ENCODE data around the gene RPL35.

The RPL35 gene

DNA sequence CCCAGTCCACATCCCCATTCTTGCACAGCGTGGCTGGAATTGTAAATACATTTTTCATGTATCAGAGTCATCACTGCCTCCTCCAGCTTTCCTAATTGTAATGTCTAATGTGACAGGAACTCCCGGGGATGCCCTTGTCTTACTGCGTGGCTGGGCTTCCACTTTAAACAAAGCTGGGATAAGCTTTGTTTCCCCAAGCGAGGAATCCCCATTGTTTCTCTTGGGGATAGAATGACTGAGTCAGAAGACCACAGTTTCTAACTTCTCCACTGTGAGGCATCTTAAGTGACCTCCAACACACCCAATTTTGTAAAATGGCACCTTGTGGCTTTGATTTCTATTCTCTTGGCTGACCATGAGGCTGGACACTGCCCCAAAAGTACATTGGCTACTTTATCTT lies 22.6 kb upstream of the RPL35 start:
- no peaks in the 10 kb centered on the region for H3K9me3 ChIP-seq
- in situ Hi-C loops (cut with MboI; ENCODE audit: low sequenced_read_pairs), result no loop called here
- H3K27me3 ChIP-seq (ENCODE audit: low read depth), result no peaks in the 10 kb centered on the region
- peaks cover 8% of the 10 kb centered on the region for H3K4me1 ChIP-seq
- peaks cover 18% of the 10 kb centered on the region; the same call in 1 of the 2 replicates for H3K36me3 ChIP-seq (replicated peaks)
- H3K4me3 ChIP-seq, result no peak overlapping the region
- no peak for DNase-seq (ENCODE audit: low spot score in 2 of 2)

- Histone ChIP-seq H3K9me3 (no peaks in the 10 kb centered on the region), H3K4me3 (no peak overlapping the region), H3K36me3 (replicated peaks) (peaks cover 26% of the 10 kb centered on the region), H3K27me3 (ENCODE audit: low read depth) (no peaks in the 10 kb centered on the region), H3K4me1 (peaks cover 8% of the 10 kb centered on the region)
- DNase-seq (ENCODE audit: low spot score in 2 of 2), result no peak
- in situ Hi-C loops (cut with MboI; ENCODE audit: low sequenced_read_pairs), result no loop called here
Observed at GRCh38 chr9:124882231-124882630, 20.5 kb upstream of the RPL35 start.

GRCh38 chr9:124881138-124881743 lies 19.5 kb upstream of the RPL35 start:
- no peak for DNase-seq (ENCODE audit: low spot score in 2 of 2)
- Histone ChIP-seq H3K9me3 (no peaks in the 10 kb centered on the region), H3K36me3 (replicated peaks) (peaks cover 36% of the 10 kb centered on the region), H3K4me3 (no peak overlapping the region), H3K27me3 (ENCODE audit: low read depth) (no peaks in the 10 kb centered on the region), H3K4me1 (peaks cover 8% of the 10 kb centered on the region)
- in situ Hi-C loops (cut with MboI; ENCODE audit: low sequenced_read_pairs), result no loop called here

DNA sequence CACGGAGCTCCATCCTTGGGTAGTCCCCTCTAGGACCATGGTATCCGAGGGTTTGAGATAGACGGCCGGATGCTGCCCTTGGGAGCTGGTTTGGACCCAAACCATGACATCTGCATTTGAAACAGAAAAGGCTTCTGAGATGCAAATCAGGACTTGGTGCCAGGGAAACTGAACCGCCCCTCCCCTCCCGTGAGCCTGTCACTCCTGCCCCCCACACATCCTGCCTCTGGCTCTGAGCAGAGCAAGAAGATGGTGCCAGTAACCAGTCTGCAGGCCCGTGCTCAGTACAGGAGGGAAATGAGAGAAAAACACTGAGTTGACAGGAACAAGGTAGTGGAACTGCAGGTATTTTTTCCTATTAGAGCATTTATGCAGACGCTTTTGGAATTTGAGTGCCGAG lies 18.7 kb upstream of the RPL35 start:
- Histone ChIP-seq H3K36me3 (replicated peaks) (peaks cover 43% of the 10 kb centered on the region), H3K27me3 (ENCODE audit: low read depth) (no peaks in the 10 kb centered on the region), H3K9me3 (no peaks in the 10 kb centered on the region), H3K4me3 (no peak overlapping the region), H3K4me1 (peaks cover 8% of the 10 kb centered on the region)
- peak; percentile 49 to 64 for DNase-seq (ENCODE audit: low spot score in 2 of 2)
- in situ Hi-C loops (cut with MboI; ENCODE audit: low sequenced_read_pairs), result no loop called here

GRCh38 chr9:124879226-124879625 lies 17.5 kb upstream of the RPL35 start:
- Histone ChIP-seq H3K4me3 (no peak overlapping the region), H3K36me3 (replicated peaks) (peaks cover 56% of the 10 kb centered on the region), H3K4me1 (peaks cover 8% of the 10 kb centered on the region), H3K9me3 (no peaks in the 10 kb centered on the region), H3K27me3 (ENCODE audit: low read depth) (no peaks in the 10 kb centered on the region)
- in situ Hi-C loops (cut with MboI; ENCODE audit: low sequenced_read_pairs), result no loop called here
- no peak for DNase-seq (ENCODE audit: low spot score in 2 of 2)

DNA sequence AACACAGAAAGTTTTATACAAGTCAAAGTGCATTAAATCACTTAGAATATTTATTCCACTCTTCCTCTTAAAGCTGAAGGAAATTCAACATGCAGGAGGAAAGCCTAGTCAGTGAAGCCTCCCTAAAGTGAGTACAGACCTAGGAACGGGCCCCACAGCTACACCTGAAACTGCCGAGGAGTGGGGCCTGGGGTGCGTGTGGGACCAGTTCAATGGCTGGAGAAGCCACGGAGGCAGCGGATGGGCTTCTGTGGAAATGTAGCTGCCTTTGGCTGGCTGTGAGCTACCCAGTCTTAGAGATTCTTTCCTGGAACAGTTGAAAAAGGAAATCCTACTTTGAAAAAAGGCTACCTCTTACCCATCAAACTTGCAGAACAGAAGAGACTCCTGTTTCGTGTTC lies 16.8 kb upstream of the RPL35 start:
- in situ Hi-C loops (cut with MboI; ENCODE audit: low sequenced_read_pairs), result no loop called here
- no peak for DNase-seq (ENCODE audit: low spot score in 2 of 2)
- H3K9me3 ChIP-seq, result no peaks in the 10 kb centered on the region
- peaks cover 8% of the 10 kb centered on the region for H3K4me1 ChIP-seq
- H3K27me3 ChIP-seq (ENCODE audit: low read depth), result no peaks in the 10 kb centered on the region
- H3K4me3 ChIP-seq, result no peak overlapping the region
- peaks cover 63% of the 10 kb centered on the region for H3K36me3 ChIP-seq (replicated peaks)

GRCh38 chr9:124878021-124878420 lies 16.3 kb upstream of the RPL35 start:
- peaks cover 8% of the 10 kb centered on the region for H3K4me1 ChIP-seq
- no peak for DNase-seq (ENCODE audit: low spot score in 2 of 2)
- H3K36me3 ChIP-seq (replicated peaks), result peaks cover 68% of the 10 kb centered on the region
- in situ Hi-C loops (cut with MboI; ENCODE audit: low sequenced_read_pairs), result no loop called here
- H3K4me3 ChIP-seq, result no peak overlapping the region
- no peaks in the 10 kb centered on the region for H3K9me3 ChIP-seq
- no peaks in the 10 kb centered on the region for H3K27me3 ChIP-seq (ENCODE audit: low read depth)

GRCh38 chr9:124877021-124877782 lies 15.4 kb upstream of the RPL35 start:
- in situ Hi-C loops (cut with MboI; ENCODE audit: low sequenced_read_pairs), result no loop called here
- H3K36me3 ChIP-seq (replicated peaks), result peaks cover 73% of the 10 kb centered on the region

DNA sequence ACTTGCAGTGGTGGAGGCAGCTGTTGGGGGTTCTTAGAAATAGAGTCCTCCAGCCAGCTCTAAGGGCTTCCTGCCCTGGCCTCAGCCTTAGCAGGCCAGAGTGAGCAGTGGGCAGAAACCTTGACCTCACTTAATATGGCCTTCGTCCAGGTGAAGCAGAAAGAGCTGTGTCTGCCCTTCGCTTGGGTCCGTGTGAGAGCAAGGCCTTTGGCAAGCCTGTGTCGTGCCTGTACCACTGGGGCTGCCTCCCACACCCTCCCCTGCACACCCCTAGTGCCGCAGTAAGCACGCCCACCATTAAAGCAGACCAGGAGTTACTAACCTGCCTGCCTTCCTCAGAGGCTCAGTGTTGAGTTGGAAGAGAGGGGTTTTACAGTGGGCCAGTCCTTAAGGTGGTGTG lies 13.7 kb upstream of the RPL35 start:
- peaks cover 90% of the 10 kb centered on the region for H3K36me3 ChIP-seq (replicated peaks)
- H3K4me1 ChIP-seq, result peaks cover 11% of the 10 kb centered on the region
- no peaks in the 10 kb centered on the region for H3K9me3 ChIP-seq

More at GRCh38 chr9:124877021-124877782, 15.4 kb upstream of the RPL35 start:
- H3K4me1 ChIP-seq, result peaks cover 8% of the 10 kb centered on the region
- no peak overlapping the region for H3K4me3 ChIP-seq
- no peaks in the 10 kb centered on the region for H3K27me3 ChIP-seq (ENCODE audit: low read depth)
- DNase-seq (ENCODE audit: low spot score in 2 of 2), result no peak
- no peaks in the 10 kb centered on the region for H3K9me3 ChIP-seq

GRCh38 chr9:124873664-124874063 lies 11.9 kb upstream of the RPL35 start:
- H3K4me1 ChIP-seq, result peaks cover 6% of the 10 kb centered on the region
- H3K4me3 ChIP-seq, result no peak overlapping the region
- peaks cover 83% of the 10 kb centered on the region for H3K36me3 ChIP-seq (replicated peaks)
- H3K27me3 ChIP-seq (ENCODE audit: low read depth), result no peaks in the 10 kb centered on the region
- no peak for DNase-seq (ENCODE audit: low spot score in 2 of 2)
- in situ Hi-C loops (cut with MboI; ENCODE audit: low sequenced_read_pairs), result no loop called here
- no peaks in the 10 kb centered on the region for H3K9me3 ChIP-seq

More for the DNA sequence above, 13.7 kb upstream of the RPL35 start:
- no peak for DNase-seq (ENCODE audit: low spot score in 2 of 2)
- in situ Hi-C loops (cut with MboI; ENCODE audit: low sequenced_read_pairs), result no loop called here
- H3K4me3 ChIP-seq, result no peak overlapping the region
- H3K27me3 ChIP-seq (ENCODE audit: low read depth), result no peaks in the 10 kb centered on the region

GRCh38 chr9:124871156-124871561 lies 9.4 kb upstream of the RPL35 start:
- Histone ChIP-seq H3K9me3 (no peaks in the 10 kb centered on the region), H3K4me3 (peak overlapping the region; percentile 99; the same call in 1 of the 2 replicates), H3K4me1 (peaks cover 14% of the 10 kb centered on the region), H3K36me3 (replicated peaks) (peaks cover 67% of the 10 kb centered on the region), H3K27me3 (ENCODE audit: low read depth) (no peaks in the 10 kb centered on the region)
- in situ Hi-C loops (cut with MboI; ENCODE audit: low sequenced_read_pairs), result no loop called here
- DNase-seq (ENCODE audit: low spot score in 2 of 2), result no peak

DNA sequence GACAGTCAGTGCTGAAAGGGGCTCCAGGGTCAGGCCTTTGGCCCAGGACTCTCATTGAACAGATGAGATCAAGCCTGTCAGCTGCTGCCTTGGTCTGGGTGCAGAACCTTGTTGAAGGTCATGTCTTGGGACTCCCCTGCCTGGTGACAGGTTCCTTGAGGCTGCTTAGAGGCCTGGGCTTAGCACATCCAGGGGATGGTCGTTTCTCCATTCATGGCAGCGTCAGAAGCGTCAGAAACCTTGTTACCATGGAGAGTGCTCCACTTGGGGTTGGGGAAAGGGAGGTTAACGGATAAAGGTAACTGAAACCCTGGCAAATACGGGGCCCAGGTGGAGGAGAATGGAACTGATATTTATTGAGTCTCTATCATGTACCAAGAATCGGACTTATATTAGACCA lies 9.0 kb upstream of the RPL35 start:
- in situ Hi-C loops (cut with MboI; ENCODE audit: low sequenced_read_pairs), result no loop called here
- DNase-seq (ENCODE audit: low spot score in 2 of 2), result no peak
- Histone ChIP-seq H3K27me3 (ENCODE audit: low read depth) (no peaks in the 10 kb centered on the region), H3K4me3 (peak overlapping the region; percentile 99), H3K4me1 (peaks cover 14% of the 10 kb centered on the region), H3K36me3 (replicated peaks) (peaks cover 62% of the 10 kb centered on the region), H3K9me3 (no peaks in the 10 kb centered on the region)

GRCh38 chr9:124869986-124870560 lies 8.3 kb upstream of the RPL35 start:
- in situ Hi-C loops (cut with MboI; ENCODE audit: low sequenced_read_pairs), result no loop called here
- Histone ChIP-seq H3K4me3 (peak overlapping the region; percentile 99), H3K36me3 (replicated peaks) (peaks cover 56% of the 10 kb centered on the region), H3K4me1 (peaks cover 14% of the 10 kb centered on the region), H3K27me3 (ENCODE audit: low read depth) (no peaks in the 10 kb centered on the region), H3K9me3 (no peaks in the 10 kb centered on the region)
- peak in 1 of 2 experiments; percentile 53 for DNase-seq (ENCODE audit: low spot score in 2 of 2)

GRCh38 chr9:124869466-124869985 lies 7.8 kb upstream of the RPL35 start:
- Histone ChIP-seq H3K27me3 (ENCODE audit: low read depth) (no peaks in the 10 kb centered on the region), H3K9me3 (no peaks in the 10 kb centered on the region), H3K36me3 (replicated peaks) (peaks cover 50% of the 10 kb centered on the region), H3K4me1 (peaks cover 14% of the 10 kb centered on the region), H3K4me3 (peak overlapping the region; percentile 99)
- in situ Hi-C loops (cut with MboI; ENCODE audit: low sequenced_read_pairs), result no loop called here
- DNase-seq (ENCODE audit: low spot score in 2 of 2), result no peak

Measured in HAP-1 (cell line).